RWPE2 (cell line): ENCODE data around the gene RELCH.

Experiments used
- ATAC-seq: fragments of 200-7000 bp; cut with Tn5 transposase; 3 replicates; pipeline ENCODE4 v1.9.1; 2021; ENCODE audit warnings: low read depth
- DNase-seq: peaks from one replicate; pipeline ENCODE4 v3.0.0-alpha.2; 2020; ENCODE audit warnings: low spot score
- H3K27ac ChIP-seq: fragments of 450-650 bp; 2 replicates; pipeline ENCODE4 v1.5.1; 2017; ENCODE audit warnings: mild to moderate bottlenecking; ENCODE audit not compliant: poor library complexity, severe bottlenecking
- H3K27me3 ChIP-seq: fragments of 250-450 bp; sonication (Bioruptor Pico); 2 replicates; pipeline ENCODE4 v1.5.1; 2021; ENCODE audit warnings: mild to moderate bottlenecking, moderate library complexity; ENCODE audit not compliant: insufficient read depth, poor library complexity, severe bottlenecking
- H3K36me3 ChIP-seq: fragments of 250-450 bp; sonication (Bioruptor Pico); 2 replicates; pipeline ENCODE4 v1.5.1; 2020; ENCODE audit warnings: low read depth, mild to moderate bottlenecking, moderate library complexity
- H3K4me1 ChIP-seq: fragments of 250-450 bp; sonication (Bioruptor Pico); 2 replicates; pipeline ENCODE4 v1.5.1; 2021; ENCODE audit warnings: mild to moderate bottlenecking, moderate library complexity; ENCODE audit not compliant: insufficient read depth, poor library complexity, severe bottlenecking
- H3K4me3 ChIP-seq: fragments of 250-450 bp; sonication (Bioruptor Pico); 2 replicates; pipeline ENCODE4 v1.5.1; 2021; ENCODE audit warnings: mild to moderate bottlenecking, moderate library complexity; ENCODE audit not compliant: severe bottlenecking
- H3K9me3 ChIP-seq: fragments of 250-450 bp; sonication (Bioruptor Pico); 2 replicates; pipeline ENCODE4 v1.5.1; 2021; ENCODE audit warnings: mild to moderate bottlenecking, moderate library complexity; ENCODE audit not compliant: severe bottlenecking
- CTCF ChIP-seq: fragments of 450-650 bp; IDR thresholded peaks from one replicate; pipeline ENCODE4 v1.5.1; 2017; ENCODE audit warnings: mild to moderate bottlenecking, moderate library complexity; ENCODE audit not compliant: poor library complexity, severe bottlenecking

RELCH gene

GRCh38 chr18:62300359-62300963 lies 113.4 kb downstream of the RELCH start:
- no peaks in the 10 kb centered on the region for H3K9me3 ChIP-seq
- DNase-seq (no peak), ATAC-seq (no peak)
- no peak overlapping the region for H3K27ac ChIP-seq
- H3K27me3 ChIP-seq: no peaks in the 10 kb centered on the region
- H3K4me3 ChIP-seq: no peak overlapping the region
- TF ChIP-seq CTCF: no peak
- H3K4me1 ChIP-seq: no peaks in the 10 kb centered on the region
- peaks cover 19% of the 10 kb centered on the region for H3K36me3 ChIP-seq

- Histone ChIP-seq H3K9me3 (no peaks in the 10 kb centered on the region), H3K36me3 (peaks cover 22% of the 10 kb centered on the region), H3K4me3 (no peak overlapping the region), H3K27ac (no peak overlapping the region), H3K27me3 (no peaks in the 10 kb centered on the region), H3K4me1 (no peaks in the 10 kb centered on the region)
- TF ChIP-seq CTCF: no peak
- no peak for ATAC-seq
- DNase-seq: no peak
These were observed 114.3 kb downstream of the RELCH start for GRCh38 chr18:62301322-62301721.

- Histone ChIP-seq H3K36me3 (no peaks in the 10 kb centered on the region), H3K27ac (no peak overlapping the region), H3K4me1 (no peaks in the 10 kb centered on the region), H3K9me3 (no peaks in the 10 kb centered on the region), H3K4me3 (no peak overlapping the region), H3K27me3 (no peaks in the 10 kb centered on the region)
- no peak for ATAC-seq
- TF ChIP-seq CTCF: no peak
- no peak for DNase-seq
These were observed 125.8 kb downstream of the RELCH start for GRCh38 chr18:62312851-62313250.

- Histone ChIP-seq H3K9me3 (no peaks in the 10 kb centered on the region), H3K36me3 (no peaks in the 10 kb centered on the region), H3K27ac (no peak overlapping the region), H3K4me3 (no peak overlapping the region), H3K4me1 (no peaks in the 10 kb centered on the region), H3K27me3 (no peaks in the 10 kb centered on the region)
- ATAC-seq (no peak), DNase-seq (no peak)
- TF ChIP-seq CTCF: no peak
These were observed 131.4 kb downstream of the RELCH start for GRCh38 chr18:62318228-62319180.
